Measurements from ENCODE around the gene KNCN. TPM values are rescaled to one million over a fixed set of nuclear protein-coding genes. Genes with fewer than 3 reads are reported as not detected.

Gene KNCN
- polyA plus RNA-seq, 1 experiment: not detected

DNA sequence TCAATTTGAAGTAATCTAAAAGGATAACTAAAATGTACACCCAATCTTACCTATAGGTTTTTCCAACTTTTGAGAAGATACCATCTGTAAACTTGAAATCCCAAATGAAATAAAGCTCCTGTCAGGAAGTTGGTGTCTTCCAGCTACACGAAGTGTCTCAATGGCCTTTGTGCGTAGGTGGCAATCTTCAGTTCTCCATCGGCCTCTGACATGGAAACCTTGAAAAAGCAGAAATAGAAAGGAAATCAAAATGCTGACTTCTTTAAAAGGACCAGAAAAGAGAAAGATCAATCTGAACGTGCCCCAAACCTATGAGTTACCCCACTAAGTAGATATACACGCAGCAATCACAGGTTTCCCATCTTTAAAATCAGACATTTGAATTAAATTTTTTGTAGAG, 42.6 kb upstream of the KNCN start:
- no peak for DNase-seq (ENCODE audit: low read depth, low spot score)
- Histone ChIP-seq H3K9me3 (ENCODE audit: control insufficient read depth, insufficient read depth, low read length) (peaks cover 3% of the 10 kb centered on the region), H3K27me3 (ENCODE audit: control insufficient read depth, insufficient read depth, low read length) (no peaks in the 10 kb centered on the region), H3K4me3 (ENCODE audit: low read depth, low read length) (no peak overlapping the region), H3K27ac (ENCODE audit: low read depth, low read length) (no peak overlapping the region)
- ChIA-PET CTCF (interaction anchor here (1.0 kb wide), 1 partner anchor 132 kb away, joined by 3 read pairs; no protein-coding TSS in a partner anchor), POLR2A (no interaction called here)
- TF ChIP-seq, protein P1, sequence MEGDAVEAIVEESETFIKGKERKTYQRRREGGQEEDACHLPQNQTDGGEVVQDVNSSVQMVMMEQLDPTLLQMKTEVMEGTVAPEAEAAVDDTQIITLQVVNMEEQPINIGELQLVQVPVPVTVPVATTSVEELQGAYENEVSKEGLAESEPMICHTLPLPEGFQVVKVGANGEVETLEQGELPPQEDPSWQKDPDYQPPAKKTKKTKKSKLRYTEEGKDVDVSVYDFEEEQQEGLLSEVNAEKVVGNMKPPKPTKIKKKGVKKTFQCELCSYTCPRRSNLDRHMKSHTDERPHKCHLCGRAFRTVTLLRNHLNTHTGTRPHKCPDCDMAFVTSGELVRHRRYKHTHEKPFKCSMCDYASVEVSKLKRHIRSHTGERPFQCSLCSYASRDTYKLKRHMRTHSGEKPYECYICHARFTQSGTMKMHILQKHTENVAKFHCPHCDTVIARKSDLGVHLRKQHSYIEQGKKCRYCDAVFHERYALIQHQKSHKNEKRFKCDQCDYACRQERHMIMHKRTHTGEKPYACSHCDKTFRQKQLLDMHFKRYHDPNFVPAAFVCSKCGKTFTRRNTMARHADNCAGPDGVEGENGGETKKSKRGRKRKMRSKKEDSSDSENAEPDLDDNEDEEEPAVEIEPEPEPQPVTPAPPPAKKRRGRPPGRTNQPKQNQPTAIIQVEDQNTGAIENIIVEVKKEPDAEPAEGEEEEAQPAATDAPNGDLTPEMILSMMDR (IDR thresholded peaks at IDR 0.05; ENCODE audit: low read depth, low read length): no peak

DNA sequence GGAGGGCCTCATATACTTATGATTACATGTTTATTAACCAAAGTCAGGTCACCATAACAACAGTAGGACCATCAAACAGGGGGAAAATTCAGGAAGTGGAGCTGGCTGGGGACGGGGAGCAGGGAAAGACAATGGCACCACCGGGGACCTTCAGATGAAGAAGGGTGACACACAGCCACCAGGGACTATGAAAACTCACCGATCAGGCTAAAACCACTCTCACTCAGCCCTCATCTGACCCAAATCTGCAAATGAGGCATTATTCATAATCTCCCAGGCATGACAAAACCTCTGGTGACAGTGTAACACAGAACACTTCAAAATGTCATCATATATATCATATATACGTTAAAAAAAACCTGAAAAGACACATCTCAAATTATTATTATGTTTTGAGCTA, 41.4 kb upstream of the KNCN start:
- ChIA-PET CTCF (no interaction called here), POLR2A (no interaction called here)
- Histone ChIP-seq H3K27ac (ENCODE audit: low read depth, low read length) (no peak overlapping the region), H3K9me3 (ENCODE audit: control insufficient read depth, insufficient read depth, low read length) (peaks cover 3% of the 10 kb centered on the region), H3K27me3 (ENCODE audit: control insufficient read depth, insufficient read depth, low read length) (no peaks in the 10 kb centered on the region), H3K4me3 (ENCODE audit: low read depth, low read length) (no peak overlapping the region)
- TF ChIP-seq, protein P1 (IDR thresholded peaks at IDR 0.05; ENCODE audit: low read depth, low read length): no peak
- no peak for DNase-seq (ENCODE audit: low read depth, low spot score)

DNA sequence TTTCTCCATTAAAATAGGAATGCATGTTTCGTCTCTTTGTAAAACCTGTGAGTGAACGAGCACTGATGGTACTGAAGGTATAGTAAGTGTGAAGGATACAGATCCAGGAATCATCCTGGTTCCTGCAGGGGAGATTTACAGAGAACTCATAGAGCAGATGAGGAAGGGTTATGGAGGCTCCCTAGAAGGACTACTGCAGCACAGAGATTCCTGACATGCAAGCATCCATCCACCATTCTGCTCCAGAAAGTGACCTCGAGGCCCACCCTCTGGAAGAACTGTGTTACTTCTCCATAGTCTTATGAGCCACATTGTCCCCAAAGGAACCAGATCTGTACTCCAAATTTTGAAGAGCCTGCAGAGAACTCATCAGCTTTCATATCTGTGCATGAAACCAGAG, 38.1 kb upstream of the KNCN start:
- CTCF ChIA-PET: no interaction called here
- Histone ChIP-seq H3K9me3 (ENCODE audit: control insufficient read depth, insufficient read depth, low read length) (peaks cover 3% of the 10 kb centered on the region), H3K27ac (ENCODE audit: low read depth, low read length) (no peak overlapping the region), H3K27me3 (ENCODE audit: control insufficient read depth, insufficient read depth, low read length) (no peaks in the 10 kb centered on the region), H3K4me3 (ENCODE audit: low read depth, low read length) (no peak overlapping the region)
- no peak for DNase-seq (ENCODE audit: low read depth, low spot score)
- POLR2A ChIA-PET: interaction anchor here (0.6 kb wide), 1 partner anchor 216 kb away, joined by 7 read pairs; no protein-coding TSS in a partner anchor
- TF ChIP-seq, protein P1 (IDR thresholded peaks at IDR 0.05; ENCODE audit: low read depth, low read length): no peak

DNA sequence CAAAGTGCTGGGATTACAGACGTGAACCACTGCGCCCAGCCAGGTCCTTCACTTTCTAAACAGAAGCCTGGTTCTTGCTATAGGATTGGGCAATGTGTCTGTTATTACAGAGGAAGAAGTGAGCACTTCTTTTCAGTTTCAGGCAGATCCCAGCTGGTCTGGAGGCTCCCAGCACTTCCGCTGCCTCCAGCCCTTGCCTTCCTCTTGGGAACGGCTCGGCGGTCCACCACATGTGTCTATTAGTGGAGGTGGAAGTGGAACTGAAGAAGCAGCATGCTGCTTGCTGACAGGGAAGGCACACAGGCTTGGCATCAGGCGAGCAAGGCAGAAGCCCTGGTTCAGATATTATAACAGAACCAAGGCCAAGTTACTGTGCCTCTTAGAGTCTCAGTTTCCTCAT, 35.6 kb upstream of the KNCN start:
- ChIA-PET POLR2A (no interaction called here), CTCF (no interaction called here)
- no peaks in the 10 kb centered on the region for H3K27me3 ChIP-seq (ENCODE audit: control insufficient read depth, insufficient read depth, low read length)
- DNase-seq (ENCODE audit: low read depth, low spot score): no peak
- H3K9me3 ChIP-seq (ENCODE audit: control insufficient read depth, insufficient read depth, low read length): peaks cover 3% of the 10 kb centered on the region
- TF ChIP-seq, protein P1 (IDR thresholded peaks at IDR 0.05; ENCODE audit: low read depth, low read length): no peak
- H3K27ac ChIP-seq (ENCODE audit: low read depth, low read length): no peak overlapping the region
- no peak overlapping the region for H3K4me3 ChIP-seq (ENCODE audit: low read depth, low read length)

DNA sequence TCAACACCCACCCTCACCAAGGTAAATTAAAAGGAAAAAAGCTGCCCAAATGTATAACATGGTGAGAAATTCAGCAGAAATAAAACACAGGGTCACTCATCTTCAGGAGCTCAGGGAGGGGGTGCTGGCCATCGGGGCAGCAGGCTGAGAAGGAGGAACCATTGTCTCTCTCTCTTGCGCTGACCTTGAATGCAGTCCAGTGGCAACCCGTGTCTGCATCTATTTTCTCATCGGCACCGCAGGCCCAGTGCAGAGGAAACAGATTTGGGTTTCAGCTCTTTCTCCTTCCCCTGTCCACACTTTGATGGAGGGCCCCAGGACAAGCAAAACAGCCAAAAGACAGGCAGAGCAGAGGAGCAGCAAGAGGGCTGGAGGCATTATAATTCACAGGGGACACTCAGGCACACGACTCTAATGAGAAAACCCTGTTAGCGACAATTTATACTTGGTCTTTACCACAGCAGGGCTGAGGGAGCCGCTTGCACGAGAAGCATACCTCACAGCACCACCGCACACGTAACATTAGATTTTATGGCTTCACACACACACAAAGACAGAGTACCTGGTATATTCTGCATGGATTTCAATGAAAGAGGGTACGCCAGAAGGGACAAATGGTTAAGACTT, 34.0 kb upstream of the KNCN start:
- no peak for DNase-seq (ENCODE audit: low read depth, low spot score)
- Histone ChIP-seq H3K9me3 (ENCODE audit: control insufficient read depth, insufficient read depth, low read length) (peaks cover 3% of the 10 kb centered on the region), H3K27ac (ENCODE audit: low read depth, low read length) (no peak overlapping the region), H3K27me3 (ENCODE audit: control insufficient read depth, insufficient read depth, low read length) (no peaks in the 10 kb centered on the region), H3K4me3 (ENCODE audit: low read depth, low read length) (no peak overlapping the region)
- ChIA-PET CTCF (interaction anchor here (0.6 to 1.0 kb wide), 3 partner anchors 41 to 960 kb away, joined by 3 to 4 read pairs (median 3); no protein-coding TSS in a partner anchor), POLR2A (interaction anchor here (0.6 kb wide), 1 partner anchor 19 kb away, joined by 3 read pairs; no protein-coding TSS in a partner anchor)
- TF ChIP-seq, protein P1 (IDR thresholded peaks at IDR 0.05; ENCODE audit: low read depth, low read length): no peak

All from AG04450 (cell line).